ENCODE data around the gene TATDN3. TPM values are rescaled to one million over a fixed set of nuclear protein-coding genes. Genes with fewer than 3 reads are reported as not detected.
"Not testable (repeated sequence)": the region's sequence is repeated elsewhere in the genome, so short reads cannot be mapped to it uniquely, and the experiment has no call there.

The TATDN3 gene
- total and polyA plus RNA-seq, 3 donors from 2014 or later = 9.5 to 19.7 (median 17.9) TPM

GRCh38 chr1:212858461-212859265, 67.0 kb downstream of the TATDN3 start:
- WGBS, 2 donors = 8 to 28% methylated on average over 5 to 30 of the region's 54 CpGs
- Histone ChIP-seq H3K9me3 (no peaks in the 10 kb centered on the region), H3K27ac (peak overlapping the region; percentile 90 to 92), H3K4me3 (peak overlapping the region; percentile 88 to 97), H3K36me3 (ENCODE audit: low read depth, missing control alignments) (no peaks in the 10 kb centered on the region), H3K4me1 (no peaks in the 10 kb centered on the region), H3K27me3 (no peaks in the 10 kb centered on the region)
- no peak for TF ChIP-seq POLR2A (IDR thresholded peaks at IDR 0.05)
- TF ChIP-seq, protein P1, sequence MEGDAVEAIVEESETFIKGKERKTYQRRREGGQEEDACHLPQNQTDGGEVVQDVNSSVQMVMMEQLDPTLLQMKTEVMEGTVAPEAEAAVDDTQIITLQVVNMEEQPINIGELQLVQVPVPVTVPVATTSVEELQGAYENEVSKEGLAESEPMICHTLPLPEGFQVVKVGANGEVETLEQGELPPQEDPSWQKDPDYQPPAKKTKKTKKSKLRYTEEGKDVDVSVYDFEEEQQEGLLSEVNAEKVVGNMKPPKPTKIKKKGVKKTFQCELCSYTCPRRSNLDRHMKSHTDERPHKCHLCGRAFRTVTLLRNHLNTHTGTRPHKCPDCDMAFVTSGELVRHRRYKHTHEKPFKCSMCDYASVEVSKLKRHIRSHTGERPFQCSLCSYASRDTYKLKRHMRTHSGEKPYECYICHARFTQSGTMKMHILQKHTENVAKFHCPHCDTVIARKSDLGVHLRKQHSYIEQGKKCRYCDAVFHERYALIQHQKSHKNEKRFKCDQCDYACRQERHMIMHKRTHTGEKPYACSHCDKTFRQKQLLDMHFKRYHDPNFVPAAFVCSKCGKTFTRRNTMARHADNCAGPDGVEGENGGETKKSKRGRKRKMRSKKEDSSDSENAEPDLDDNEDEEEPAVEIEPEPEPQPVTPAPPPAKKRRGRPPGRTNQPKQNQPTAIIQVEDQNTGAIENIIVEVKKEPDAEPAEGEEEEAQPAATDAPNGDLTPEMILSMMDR (IDR thresholded peaks at IDR 0.05) = no peak
- DNase-seq = peak; percentile 42
- intact Hi-C loops (cut with DNase I; ENCODE audit: low total_unique reads) = no loop called here

DNA sequence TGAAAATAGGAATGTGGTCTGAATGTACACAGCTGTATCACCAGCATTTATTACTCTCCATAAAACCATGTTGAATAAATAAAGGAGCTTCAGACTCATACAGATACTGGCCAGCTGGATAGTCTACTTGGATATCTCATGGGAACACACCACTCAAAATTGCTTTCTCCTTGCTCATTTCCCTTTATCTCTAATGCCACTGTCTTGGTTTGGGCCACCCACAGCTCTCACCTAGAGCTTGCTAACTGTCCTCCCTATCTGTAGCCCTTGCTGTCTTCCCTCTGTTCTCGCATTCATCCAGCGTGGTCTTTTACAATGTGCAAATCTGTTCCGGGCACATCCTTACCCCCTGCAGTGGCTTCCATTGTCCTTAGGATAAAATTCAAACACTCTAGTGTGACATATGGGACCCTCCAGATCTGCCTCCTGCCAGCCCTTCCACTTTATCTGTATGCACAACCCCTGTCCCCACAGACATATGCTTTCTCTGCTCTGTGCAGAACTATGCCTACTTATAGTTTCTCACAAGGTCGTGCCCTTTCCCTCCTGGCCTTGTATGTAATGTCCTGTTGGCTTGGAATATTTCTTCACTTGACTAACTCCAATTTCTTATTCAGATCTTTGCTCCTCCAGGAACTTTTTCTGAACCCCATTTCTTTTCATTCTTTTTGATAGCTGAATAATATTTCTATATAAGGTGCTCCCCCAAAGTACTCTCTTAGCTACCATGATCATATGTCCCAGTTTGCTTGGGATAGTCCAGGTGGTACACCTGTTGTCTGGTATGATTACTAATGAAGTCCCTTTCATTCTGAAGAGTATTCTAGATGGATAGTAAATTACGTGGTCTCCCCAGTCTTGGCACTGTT, 69.3 kb downstream of the TATDN3 start:
- no peak for DNase-seq
- H3K27me3 ChIP-seq = no peaks in the 10 kb centered on the region
- no peak for TF ChIP-seq POLR2A (IDR thresholded peaks at IDR 0.05)
- TF ChIP-seq, protein P1 (IDR thresholded peaks at IDR 0.05) = no peak
- no peak overlapping the region for H3K4me3 ChIP-seq
- H3K9me3 ChIP-seq = no peaks in the 10 kb centered on the region
- no peaks in the 10 kb centered on the region for H3K36me3 ChIP-seq (ENCODE audit: low read depth, missing control alignments)
- H3K27ac ChIP-seq = no peak overlapping the region
- no peaks in the 10 kb centered on the region for H3K4me1 ChIP-seq
- intact Hi-C loops (cut with DNase I; ENCODE audit: low total_unique reads) = no loop called here
- 77 to 81% methylated on average over 5 of the region's 5 CpGs for WGBS, 2 donors

DNA sequence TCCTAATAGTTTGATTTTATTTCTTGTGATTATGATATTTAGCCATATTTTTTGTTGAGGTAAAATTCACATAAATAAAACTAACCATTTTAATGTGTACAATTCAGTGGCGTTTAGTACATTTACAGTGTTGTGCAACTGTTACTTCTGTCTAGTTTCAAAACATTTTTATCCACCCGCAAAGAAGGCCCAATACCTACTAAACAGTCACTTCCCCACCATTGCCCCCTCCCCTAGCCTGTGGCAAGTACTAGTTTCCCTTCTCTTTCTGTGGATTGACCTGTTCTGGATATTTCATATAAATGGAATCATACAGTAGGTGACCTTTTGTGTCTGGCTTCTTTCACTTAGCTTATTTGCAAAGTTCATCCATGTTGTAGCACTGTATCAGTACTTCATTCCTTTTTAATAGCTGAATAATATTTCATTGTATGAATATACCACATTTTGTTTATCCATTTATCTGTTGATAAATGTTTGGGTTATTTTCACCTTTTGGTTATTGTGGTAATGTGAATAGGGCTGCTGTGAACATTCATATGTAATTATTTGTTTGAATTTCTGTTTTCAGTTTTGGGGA, 70.5 kb downstream of the TATDN3 start:
- H3K36me3 ChIP-seq (ENCODE audit: low read depth, missing control alignments) = no peaks in the 10 kb centered on the region
- WGBS, 2 donors = 91% methylated on average over 2 of the region's 2 CpGs
- TF ChIP-seq, protein P1 (IDR thresholded peaks at IDR 0.05) = no peak
- TF ChIP-seq POLR2A (IDR thresholded peaks at IDR 0.05) = no peak
- H3K27ac ChIP-seq = no peak overlapping the region
- DNase-seq = no peak
- intact Hi-C loops (cut with DNase I; ENCODE audit: low total_unique reads) = no loop called here
- H3K9me3 ChIP-seq = no peaks in the 10 kb centered on the region
- no peaks in the 10 kb centered on the region for H3K4me1 ChIP-seq
- H3K27me3 ChIP-seq = no peaks in the 10 kb centered on the region
- H3K4me3 ChIP-seq = no peak overlapping the region

GRCh38 chr1:212863345-212863744, 71.7 kb downstream of the TATDN3 start:
- H3K27ac ChIP-seq; H3K36me3 ChIP-seq (ENCODE audit: low read depth, missing control alignments); intact Hi-C loops (cut with DNase I; ENCODE audit: low total_unique reads); DNase-seq; H3K9me3 ChIP-seq; H3K27me3 ChIP-seq; H3K4me3 ChIP-seq; H3K4me1 ChIP-seq: not testable (repeated sequence)
- WGBS, 2 donors = 93 to 94% methylated on average over 10 of the region's 10 CpGs

DNA sequence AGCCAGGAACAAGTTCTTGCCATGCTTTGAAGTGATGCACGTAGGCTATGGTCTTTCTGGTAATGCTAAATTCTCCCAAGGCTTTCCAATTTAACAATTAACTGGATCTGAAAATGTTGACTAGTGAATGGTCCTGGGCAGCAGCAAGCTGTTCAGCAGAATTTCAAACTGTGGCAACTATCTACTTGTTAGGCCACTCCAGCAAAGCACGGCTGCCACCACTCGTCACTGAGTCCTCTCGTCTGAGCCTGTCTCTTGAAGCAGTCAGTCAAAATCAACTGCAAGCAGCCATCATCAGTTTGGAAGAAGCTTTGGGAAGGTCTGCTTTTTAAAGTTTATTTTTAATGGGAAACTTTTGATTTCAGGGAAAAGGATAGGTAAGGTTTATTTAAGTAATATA, 72.5 kb downstream of the TATDN3 start:
- no peak for DNase-seq

More for the DNA sequence above, 72.5 kb downstream of the TATDN3 start:
- intact Hi-C loops (cut with DNase I; ENCODE audit: low total_unique reads) = no loop called here
- WGBS, 2 donors = 93 to 95% methylated on average over 4 of the region's 4 CpGs
- H3K4me1 ChIP-seq = no peaks in the 10 kb centered on the region
- H3K27me3 ChIP-seq = no peaks in the 10 kb centered on the region
- no peak overlapping the region for H3K4me3 ChIP-seq
- H3K36me3 ChIP-seq (ENCODE audit: low read depth, missing control alignments) = no peaks in the 10 kb centered on the region
- no peaks in the 10 kb centered on the region for H3K9me3 ChIP-seq
- TF ChIP-seq, protein P1 (IDR thresholded peaks at IDR 0.05) = no peak
- no peak for TF ChIP-seq POLR2A (IDR thresholded peaks at IDR 0.05)
- no peak overlapping the region for H3K27ac ChIP-seq
